ENCODE measurements around the gene GALNT9.
"Not testable (repeated sequence)": the region's sequence is repeated elsewhere in the genome, so short reads cannot be mapped to it uniquely, and the experiment has no call there.

GALNT9 gene

GRCh38 chr12:132305560-132305966 lies 23.8 kb downstream of the GALNT9 start:
- H3K4me1 ChIP-seq (ENCODE audit: insufficient read depth, low read length): no peaks in the 10 kb centered on the region
- H3K9me3 ChIP-seq (ENCODE audit: insufficient read depth, low read length, severe bottlenecking): no peaks in the 10 kb centered on the region
- no peak overlapping the region for H3K4me2 ChIP-seq (ENCODE audit: insufficient read depth, low read length)
- TF ChIP-seq CTCF (IDR thresholded peaks at IDR 0.05; ENCODE audit: borderline replicate concordance, extremely low read depth, low read length, poor library complexity, severe bottlenecking) (no peak), EZH2 (IDR thresholded peaks at IDR 0.05; ENCODE audit: borderline replicate concordance, low read depth, low read length, severe bottlenecking) (no peak)
- no peaks in the 10 kb centered on the region for H3K79me2 ChIP-seq (ENCODE audit: insufficient read depth, low read length)
- H3K36me3 ChIP-seq (ENCODE audit: insufficient read depth, low read length): no peaks in the 10 kb centered on the region
- H4K20me1 ChIP-seq (ENCODE audit: insufficient read depth, low read length): no peaks in the 10 kb centered on the region
- no peak overlapping the region for H2AFZ ChIP-seq (ENCODE audit: low read depth, low read length)
- H3K27me3 ChIP-seq (ENCODE audit: insufficient read depth, low read length, poor library complexity): no peaks in the 10 kb centered on the region
- no peak overlapping the region for H3K9ac ChIP-seq (ENCODE audit: low read depth, low read length)
- no peak for ATAC-seq (ENCODE audit: insufficient read depth, low read depth)
- H3K27ac ChIP-seq (ENCODE audit: low read length): no peak overlapping the region
- DNase-seq: no peak
- H3K4me3 ChIP-seq (ENCODE audit: low read depth in 1 of 2, low read length in 2 of 2): no peak overlapping the region

- not testable (repeated sequence) for H3K4me3 ChIP-seq (ENCODE audit: low read depth in 1 of 2, low read length in 2 of 2); DNase-seq; H2AFZ ChIP-seq (ENCODE audit: low read depth, low read length); H3K9me3 ChIP-seq (ENCODE audit: insufficient read depth, low read length, severe bottlenecking); H3K4me2 ChIP-seq (ENCODE audit: insufficient read depth, low read length); H3K27me3 ChIP-seq (ENCODE audit: insufficient read depth, low read length, poor library complexity); ATAC-seq (ENCODE audit: insufficient read depth, low read depth); H3K9ac ChIP-seq (ENCODE audit: low read depth, low read length); H3K79me2 ChIP-seq (ENCODE audit: insufficient read depth, low read length); H3K36me3 ChIP-seq (ENCODE audit: insufficient read depth, low read length); H3K27ac ChIP-seq (ENCODE audit: low read length); H3K4me1 ChIP-seq (ENCODE audit: insufficient read depth, low read length); H4K20me1 ChIP-seq (ENCODE audit: insufficient read depth, low read length)
Observed at GRCh38 chr12:132304866-132305265, 24.5 kb downstream of the GALNT9 start.

GRCh38 chr12:132303853-132304373 lies 25.5 kb downstream of the GALNT9 start:
- not testable (repeated sequence) for ATAC-seq (ENCODE audit: insufficient read depth, low read depth); H2AFZ ChIP-seq (ENCODE audit: low read depth, low read length)

GRCh38 chr12:132302466-132303358 lies 26.7 kb downstream of the GALNT9 start:
- ATAC-seq (ENCODE audit: insufficient read depth, low read depth) (no peak), DNase-seq (no peak)
- H3K79me2 ChIP-seq (ENCODE audit: insufficient read depth, low read length): no peaks in the 10 kb centered on the region
- H3K36me3 ChIP-seq (ENCODE audit: insufficient read depth, low read length): no peaks in the 10 kb centered on the region
- H3K27me3 ChIP-seq (ENCODE audit: insufficient read depth, low read length, poor library complexity): no peaks in the 10 kb centered on the region
- no peaks in the 10 kb centered on the region for H3K9me3 ChIP-seq (ENCODE audit: insufficient read depth, low read length, severe bottlenecking)
- H3K27ac ChIP-seq (ENCODE audit: low read length): no peak overlapping the region
- H2AFZ ChIP-seq (ENCODE audit: low read depth, low read length): no peak overlapping the region
- H4K20me1 ChIP-seq (ENCODE audit: insufficient read depth, low read length): no peaks in the 10 kb centered on the region
- H3K4me2 ChIP-seq (ENCODE audit: insufficient read depth, low read length): no peak overlapping the region
- H3K9ac ChIP-seq (ENCODE audit: low read depth, low read length): no peak overlapping the region
- no peak overlapping the region for H3K4me3 ChIP-seq (ENCODE audit: low read depth in 1 of 2, low read length in 2 of 2)
- TF ChIP-seq EZH2 (IDR thresholded peaks at IDR 0.05; ENCODE audit: borderline replicate concordance, low read depth, low read length, severe bottlenecking) (no peak), CTCF (IDR thresholded peaks at IDR 0.05; ENCODE audit: borderline replicate concordance, extremely low read depth, low read length, poor library complexity, severe bottlenecking) (no peak)
- no peaks in the 10 kb centered on the region for H3K4me1 ChIP-seq (ENCODE audit: insufficient read depth, low read length)

More at GRCh38 chr12:132303853-132304373, 25.5 kb downstream of the GALNT9 start:
- H3K79me2 ChIP-seq (ENCODE audit: insufficient read depth, low read length); H3K9me3 ChIP-seq (ENCODE audit: insufficient read depth, low read length, severe bottlenecking); H3K4me3 ChIP-seq (ENCODE audit: low read depth in 1 of 2, low read length in 2 of 2); H3K4me2 ChIP-seq (ENCODE audit: insufficient read depth, low read length); H3K36me3 ChIP-seq (ENCODE audit: insufficient read depth, low read length); H3K9ac ChIP-seq (ENCODE audit: low read depth, low read length); DNase-seq; H4K20me1 ChIP-seq (ENCODE audit: insufficient read depth, low read length); H3K27ac ChIP-seq (ENCODE audit: low read length); H3K27me3 ChIP-seq (ENCODE audit: insufficient read depth, low read length, poor library complexity); H3K4me1 ChIP-seq (ENCODE audit: insufficient read depth, low read length): not testable (repeated sequence)

Data from DND-41 (cell line).